ENCODE data around the gene LRRC75A.
"Not testable (repeated sequence)": the region's sequence is repeated elsewhere in the genome, so short reads cannot be mapped to it uniquely, and the experiment has no call there.

LRRC75A gene

GRCh38 chr17:16472539-16472938, 19.5 kb downstream of the LRRC75A start:
- no peak for DNase-seq (ENCODE audit: low read depth)

- no peak for DNase-seq (ENCODE audit: low read depth)
Observed at GRCh38 chr17:16471295-16471694, 20.7 kb downstream of the LRRC75A start.

- DNase-seq (ENCODE audit: low read depth): no peak
Observed at GRCh38 chr17:16470265-16470664, 21.7 kb downstream of the LRRC75A start.

DNA sequence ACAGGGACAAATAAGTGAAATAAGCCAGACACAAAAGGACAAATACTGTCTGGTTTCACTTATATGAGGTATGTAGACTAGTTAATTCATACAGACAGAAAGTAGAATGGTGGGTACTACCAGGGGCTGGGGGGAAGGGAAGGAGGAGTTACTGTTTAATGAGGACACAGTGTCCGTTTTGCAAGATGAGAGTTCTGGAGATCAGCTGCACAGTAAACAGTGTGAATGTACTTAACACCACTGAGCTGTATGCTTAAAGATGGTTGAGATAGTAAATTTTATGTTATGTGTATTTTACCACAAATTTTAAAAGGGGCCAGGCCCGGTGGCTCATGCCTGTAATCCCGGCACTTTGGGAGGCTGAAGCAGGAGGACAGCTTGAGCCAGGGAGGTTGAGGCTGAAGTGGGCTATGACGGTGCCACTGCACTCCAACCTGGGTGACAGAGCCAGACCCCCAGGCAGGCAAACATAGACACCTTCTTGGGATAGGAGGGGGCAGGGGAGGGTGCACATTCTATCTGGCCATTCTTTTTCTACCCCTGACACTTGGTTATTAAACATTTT, 23.5 kb downstream of the LRRC75A start:
- DNase-seq (ENCODE audit: low read depth): no peak

- no peak for DNase-seq (ENCODE audit: low read depth)
Observed at GRCh38 chr17:16467886-16468285, 24.1 kb downstream of the LRRC75A start.

DNA sequence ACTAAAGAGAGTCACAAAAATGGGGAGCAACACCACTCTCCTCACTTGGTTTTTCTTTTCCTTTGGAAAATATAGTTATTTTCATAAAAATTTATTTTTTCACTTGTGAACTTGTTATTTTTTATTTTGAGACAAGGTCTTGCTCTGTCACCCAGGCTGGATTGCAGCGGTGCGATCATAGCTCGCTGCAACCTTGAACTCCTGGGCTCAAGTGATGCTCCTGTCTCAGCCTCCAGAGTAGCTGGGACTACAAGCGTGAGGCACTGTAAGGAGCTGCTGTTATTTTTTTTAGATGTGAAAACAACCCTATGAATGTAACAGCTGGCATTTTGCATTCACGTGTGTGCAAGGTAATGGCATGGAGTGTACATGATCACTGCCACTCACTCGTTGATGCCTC, 24.9 kb downstream of the LRRC75A start:
- DNase-seq (ENCODE audit: low read depth): no peak

DNA sequence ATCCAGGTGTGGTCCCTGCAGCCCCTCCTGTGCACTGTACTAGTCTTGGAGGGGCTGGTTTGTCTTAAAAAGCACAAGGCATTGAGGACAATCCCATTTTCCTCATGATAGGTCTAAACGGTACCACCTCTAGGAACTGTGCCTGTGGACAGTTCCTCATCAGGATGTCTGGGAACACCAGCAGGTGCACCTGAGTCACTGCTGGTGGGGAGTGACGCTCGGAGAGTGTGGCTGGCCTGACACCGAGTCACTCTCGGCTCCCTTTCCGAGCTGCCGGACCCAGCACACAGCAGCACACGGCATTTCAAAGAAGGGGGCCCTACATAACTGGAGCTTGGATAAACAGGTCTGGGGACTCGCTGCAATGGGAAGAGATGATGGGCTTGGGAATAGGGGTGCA, 25.6 kb downstream of the LRRC75A start:
- DNase-seq (ENCODE audit: low read depth): no peak

DNA sequence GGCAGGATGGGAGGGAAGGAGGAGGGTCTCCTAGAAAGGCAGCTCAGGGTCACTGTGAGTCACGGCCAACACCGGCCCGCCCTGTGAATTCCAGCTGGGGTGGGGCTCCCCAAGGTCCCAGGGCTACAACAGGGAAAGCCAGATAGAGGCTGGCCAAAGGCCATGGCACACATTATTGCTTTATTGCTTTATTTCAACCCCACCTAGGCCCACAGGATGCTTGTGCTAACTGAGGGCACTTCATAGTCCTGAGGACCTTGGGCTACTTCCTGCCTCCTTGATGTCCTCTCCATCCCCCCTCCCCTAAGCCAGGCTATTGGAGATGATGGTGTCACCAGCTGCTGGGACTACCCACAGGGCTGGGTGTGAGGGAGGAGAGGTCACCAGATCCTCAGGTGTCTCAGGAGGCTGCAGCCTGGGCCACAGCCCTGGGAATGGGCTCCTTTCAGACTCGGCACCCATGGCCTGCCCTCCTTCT, 26.1 kb downstream of the LRRC75A start:
- DNase-seq (ENCODE audit: low read depth): no peak

GRCh38 chr17:16465052-16465312, 27.0 kb downstream of the LRRC75A start:
- DNase-seq (ENCODE audit: low read depth): no peak

DNA sequence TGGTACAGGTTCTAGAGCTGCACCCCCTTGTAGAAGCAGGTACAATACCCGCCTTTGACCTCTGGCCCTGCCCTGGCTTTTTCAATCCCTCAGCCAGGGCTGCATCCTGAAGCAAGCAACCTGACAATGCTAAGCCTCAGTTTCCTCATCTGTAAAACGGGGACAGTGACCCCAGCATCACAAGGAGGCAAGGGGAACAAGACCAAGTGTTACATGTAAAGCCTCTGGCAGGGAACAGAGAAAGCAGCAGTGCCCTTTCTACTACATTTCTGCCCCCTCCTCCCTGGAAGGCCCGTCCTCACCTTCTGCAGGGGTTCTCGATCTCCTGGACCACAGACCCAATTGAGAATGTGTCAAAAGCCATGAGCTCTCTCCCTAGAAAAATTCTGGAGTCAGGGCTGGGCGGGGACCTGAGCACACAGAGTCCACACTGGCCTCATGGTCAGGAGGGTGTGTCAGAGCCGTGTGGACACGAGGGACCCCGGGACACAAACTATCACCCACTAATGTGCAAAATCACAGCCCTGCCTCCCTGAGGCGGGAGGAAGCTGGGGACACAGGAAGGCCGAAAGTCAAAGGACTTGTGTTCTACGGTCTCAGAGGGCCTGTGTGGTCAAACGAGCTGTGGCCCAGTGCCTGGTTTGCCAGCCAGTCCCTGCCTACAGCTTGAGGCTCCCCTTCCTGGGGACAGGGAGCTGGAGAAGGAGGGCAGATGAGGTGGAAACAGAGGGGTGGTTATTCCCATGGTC, 27.5 kb downstream of the LRRC75A start:
- DNase-seq (ENCODE audit: low read depth): no peak

GRCh38 chr17:16463358-16464302, 28.4 kb downstream of the LRRC75A start:
- no peak for DNase-seq (ENCODE audit: low read depth)

GRCh38 chr17:16462070-16462864, 29.7 kb downstream of the LRRC75A start:
- no peak for DNase-seq (ENCODE audit: low read depth)

- DNase-seq (ENCODE audit: low read depth): no peak
Observed at GRCh38 chr17:16461606-16461866, 30.5 kb downstream of the LRRC75A start.

DNA sequence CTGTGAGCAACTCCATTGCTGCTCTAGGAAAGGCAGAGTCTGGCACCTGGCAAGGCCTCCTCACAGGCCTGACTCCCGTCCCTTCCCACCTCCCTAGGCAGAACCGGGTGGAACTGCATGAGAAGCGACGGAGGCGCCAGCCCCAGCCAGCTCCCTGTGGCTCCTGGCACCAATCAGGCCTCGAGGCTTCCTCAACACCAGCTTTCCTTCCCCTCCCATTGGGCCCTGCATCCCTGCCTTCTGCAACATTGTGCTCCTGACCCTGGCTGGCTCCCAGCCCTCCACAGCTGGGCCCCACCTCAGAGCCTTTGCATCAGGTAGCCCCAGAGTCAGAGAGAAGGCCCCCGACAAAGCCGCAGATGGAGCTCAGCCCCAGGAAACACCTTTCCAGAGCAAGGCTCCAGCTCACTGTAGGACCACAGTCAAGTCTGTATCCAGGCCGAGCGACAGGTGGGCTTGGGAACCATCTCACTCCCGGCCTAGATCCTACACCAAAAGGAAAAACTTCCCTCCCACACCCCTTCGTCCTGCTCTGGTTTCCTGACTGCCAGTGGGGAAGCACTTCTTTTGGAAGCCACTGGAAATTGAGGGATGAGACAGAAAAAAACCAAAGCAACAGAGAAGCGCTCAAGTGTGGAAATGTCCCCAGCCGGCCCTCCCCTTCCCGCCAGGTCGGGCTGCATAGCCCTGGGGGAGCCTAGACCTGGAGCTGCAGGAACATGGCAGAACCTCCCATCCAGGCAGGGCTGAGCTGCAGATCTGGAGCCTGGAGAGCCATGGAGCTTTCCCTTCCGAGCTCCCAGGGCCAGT, 31.0 kb downstream of the LRRC75A start:
- no peak for DNase-seq (ENCODE audit: low read depth)

- DNase-seq (ENCODE audit: low read depth): no peak
Observed at GRCh38 chr17:16459855-16460550, 32.0 kb downstream of the LRRC75A start.

- DNase-seq (ENCODE audit: low read depth): no peak
Observed at GRCh38 chr17:16459271-16459670, 32.7 kb downstream of the LRRC75A start.

DNA sequence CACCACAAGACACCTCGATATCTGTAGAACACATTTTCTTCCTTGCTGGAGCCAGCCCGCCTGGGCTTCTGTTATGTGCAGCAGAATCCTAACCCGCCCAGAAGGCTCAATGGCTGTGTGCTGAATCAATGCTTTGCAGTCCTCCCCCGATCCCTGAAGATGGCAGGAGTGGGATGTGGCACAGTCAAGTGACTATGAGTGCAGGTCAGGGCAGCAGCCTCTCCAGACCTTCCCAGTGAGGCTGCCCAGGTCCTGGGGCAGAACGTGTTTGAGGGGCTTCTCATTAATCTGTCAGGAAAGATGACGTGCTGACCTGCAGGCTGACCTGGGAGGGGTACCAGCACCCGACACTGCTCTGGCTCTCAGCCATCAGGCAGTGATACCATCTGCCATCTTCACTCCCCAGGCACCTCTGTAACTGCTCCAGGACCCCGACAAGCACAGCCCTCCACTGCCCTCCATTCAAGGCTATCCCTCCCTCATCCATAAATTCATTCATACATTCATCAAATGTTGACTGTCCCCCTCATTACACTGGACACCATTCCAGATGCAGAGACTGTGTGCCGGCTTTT, 35.2 kb downstream of the LRRC75A start:
- DNase-seq (ENCODE audit: low read depth): no peak

DNA sequence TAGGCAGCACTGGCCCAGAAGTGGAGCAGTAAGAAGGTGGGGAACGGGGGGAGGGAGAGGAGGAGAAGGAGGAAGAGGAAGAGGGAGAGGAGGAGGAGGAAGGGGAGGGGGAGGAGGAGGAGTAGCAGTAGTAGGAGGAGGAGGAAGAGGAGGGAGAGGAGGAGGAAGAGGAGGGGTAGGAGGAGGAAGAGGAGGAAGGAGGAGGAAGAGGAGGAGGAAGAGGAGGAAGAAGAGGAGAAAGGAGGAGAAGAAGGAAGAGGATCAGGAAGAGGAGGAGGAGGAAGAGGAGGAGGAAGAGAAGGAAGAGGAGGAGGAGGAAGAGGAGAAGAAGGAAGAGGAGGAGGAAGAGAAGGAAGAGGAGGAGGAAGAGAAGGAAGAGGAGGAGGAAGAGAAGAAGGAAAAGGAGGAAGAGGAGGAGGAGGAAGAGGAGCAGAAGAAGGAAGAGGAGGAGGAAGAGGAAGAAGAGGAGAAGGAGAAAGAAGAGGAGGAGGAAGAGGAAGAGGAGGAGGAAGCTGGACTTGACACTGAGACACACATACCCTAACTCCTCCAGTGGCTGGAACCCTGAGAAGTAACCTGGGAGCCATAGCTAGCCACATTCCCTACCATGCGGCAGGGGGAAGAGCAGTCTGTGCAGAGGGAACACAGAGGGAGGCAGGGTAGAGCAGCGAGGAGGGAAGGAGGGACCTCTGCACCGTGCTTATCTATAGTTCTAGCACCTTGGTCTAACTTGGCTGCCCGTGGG, 35.8 kb downstream of the LRRC75A start:
- DNase-seq (ENCODE audit: low read depth): no peak

GRCh38 chr17:16453493-16453851, 38.5 kb downstream of the LRRC75A start:
- DNase-seq (ENCODE audit: low read depth): no peak

GRCh38 chr17:16452268-16452667, 39.7 kb downstream of the LRRC75A start:
- not testable (repeated sequence) for DNase-seq (ENCODE audit: low read depth)
